GM12878 (cell line): ENCODE measurements around the gene ADCYAP1. TPM values are rescaled to one million over a fixed set of nuclear protein-coding genes. Genes with fewer than 3 reads are reported as not detected.

Experiments
- ATAC-seq: fragments of 200-7000 bp; cut with Tn5 transposase; 3 replicates; pipeline ENCODE4 v1.9.1; 2020; ENCODE audit warnings: mild to moderate bottlenecking, moderate library complexity
- BruUV-seq: library from RNA; stranded (reverse); fragments of 400-500 nt; replicated peaks from 2 replicates; lab custom pipeline; 2021; lab: Mats Ljungman, UMichigan
- CTCF ChIA-PET: fragments of 300-600 bp; sonication (Branson Sonifier 250); formaldehyde crosslinking; extraction: SDS; loops from one replicate; lab custom pipeline; 2021; ENCODE audit warnings: inconsistent platforms; lab: Yijun Ruan, JAX
- POLR2A ChIA-PET: fragments of 350-600 bp; formaldehyde crosslinking; extraction: SDS; loops from one replicate; lab custom pipeline; 2021; ENCODE audit warnings: inconsistent platforms; lab: Charles Lee
- RAD21 ChIA-PET: fragments of 300-600 bp; sonication (Branson Sonifier 250); formaldehyde crosslinking; loops from one replicate; lab custom pipeline; 2023; ENCODE audit warnings: antibody characterized with exemption; ENCODE audit not compliant: unreplicated experiment; lab: Charles Lee
- SMC1A ChIA-PET: fragments of 300-600 bp; sonication (Branson Sonifier 250); formaldehyde crosslinking; loops from one replicate; lab custom pipeline; 2023; ENCODE audit not compliant: unreplicated experiment, uncharacterized antibody; lab: Charles Lee
- DNase-seq: peaks from one replicate; pipeline ENCODE4 v3.0.0-alpha.2; 2011; ENCODE audit warnings: low read depth, low spot score
- FAIRE-seq: peaks from 3 replicates; lab custom pipeline; 2011; peaks lifted over from hg19 to GRCh38; lab: Jason Lieb, UNC
- H2AFZ ChIP-seq: 2 replicates; pipeline ENCODE4 v1.6.0; 2011; ENCODE audit warnings: low read depth, low read length, control low read depth; ENCODE audit not compliant: control insufficient read depth
- H3K27ac ChIP-seq: 2 replicates; pipeline ENCODE4 v1.5.1; 2011; ENCODE audit warnings: control low read depth; ENCODE audit not compliant: control insufficient read depth, insufficient read depth
- H3K27me3 ChIP-seq, 2 experiments: replicated peaks in 1 of 2; 2 replicates each; pipeline versions ENCODE4 v1.6.0 to v1.6.1; 2011; ENCODE audit warnings: low read length in 1 of 2; ENCODE audit not compliant: control insufficient read depth in 2 of 2, insufficient read depth in 2 of 2
- H3K36me3 ChIP-seq, 2 experiments: 2 replicates each; pipeline ENCODE4 v1.5.1; 2011; ENCODE audit warnings: low read length in 1 of 2; ENCODE audit not compliant: control insufficient read depth in 2 of 2, insufficient read depth in 2 of 2
- H3K4me1 ChIP-seq: 2 replicates; pipeline ENCODE4 v1.6.1; 2011; ENCODE audit warnings: mild to moderate bottlenecking, low read length, moderate library complexity, mixed read lengths; ENCODE audit not compliant: control insufficient read depth, insufficient read depth
- H3K4me2 ChIP-seq: 2 replicates; pipeline ENCODE4 v1.6.0; 2011; ENCODE audit warnings: control low read depth; ENCODE audit not compliant: control insufficient read depth, insufficient read depth
- H3K4me3 ChIP-seq: fragments of 200-600 bp; sonication (generic); 2 replicates; pipeline ENCODE4 v1.5.1; 2016
- H3K79me2 ChIP-seq: 2 replicates; pipeline ENCODE4 v1.6.0; 2011; ENCODE audit warnings: low read length; ENCODE audit not compliant: control insufficient read depth, insufficient read depth
- H3K9ac ChIP-seq: 2 replicates; pipeline ENCODE4 v1.8.0; 2011; ENCODE audit warnings: low read length, control low read depth, mixed read lengths; ENCODE audit not compliant: control insufficient read depth, insufficient read depth
- H3K9me3 ChIP-seq: replicated peaks from 3 replicates; pipeline ENCODE4 v1.5.1; 2011; ENCODE audit warnings: mild to moderate bottlenecking, low read length; ENCODE audit not compliant: control insufficient read depth, insufficient read depth
- H4K20me1 ChIP-seq: 2 replicates; pipeline ENCODE4 v1.6.0; 2011; ENCODE audit not compliant: control insufficient read depth, insufficient read depth
- CBFB ChIP-seq: IDR thresholded peaks from 2 replicates; pipeline ENCODE4 v1.6.1; 2016; ENCODE audit warnings: antibody characterized with exemption, low read depth
- HCFC1 ChIP-seq: fragments of 150-350 bp; IDR thresholded peaks from 2 replicates; pipeline ENCODE4 v1.6.1; 2014; ENCODE audit warnings: low read length
- NBN ChIP-seq: fragments of 450-650 bp; IDR thresholded peaks from 2 replicates; pipeline ENCODE4 v1.6.1; 2016
- PML ChIP-seq: IDR thresholded peaks from 2 replicates; pipeline ENCODE4 v1.6.1; 2012; ENCODE audit warnings: low read length, inconsistent platforms
- POLR2AphosphoS2 ChIP-seq: IDR thresholded peaks from 2 replicates; pipeline ENCODE4 v1.6.1; 2011; ENCODE audit warnings: low read depth, mild to moderate bottlenecking, low read length, improper control_type of control experiment, moderate library complexity
- SUPT20H ChIP-seq: IDR thresholded peaks from 2 replicates; pipeline ENCODE4 v1.6.1; 2011; ENCODE audit warnings: low read depth, mild to moderate bottlenecking, low read length, moderate library complexity, borderline replicate concordance; ENCODE audit not compliant: control insufficient read depth
- YY1 ChIP-seq: IDR thresholded peaks from 2 replicates; pipeline ENCODE4 v1.6.1; 2011; ENCODE audit warnings: low read depth, mild to moderate bottlenecking, low read length
- ZNF217 ChIP-seq: fragments of 450-650 bp; IDR thresholded peaks from 2 replicates; pipeline ENCODE4 v1.6.1; 2017; ENCODE audit warnings: antibody characterized with exemption, mild to moderate bottlenecking
- ZNF24 ChIP-seq: fragments of 450-650 bp; IDR thresholded peaks from 2 replicates; pipeline ENCODE4 v1.6.1; 2017; ENCODE audit warnings: antibody characterized with exemption, mild to moderate bottlenecking
- WGBS: methylation state at CpG from one replicate; pipeline ENCODE4 v1.1.6; 2016; ENCODE audit warnings: low lambda C conversion rate; ENCODE audit not compliant: insufficient replicate concordance, insufficient coverage; ENCODE audit errors: missing lambda C conversion rate; 5-methylcytosine and 5-hydroxymethylcytosine counted together
- in situ Hi-C: fragments of 300-500 bp; cut with MboI; formaldehyde crosslinking; loops from 9 replicates; pipeline ENCODE4 v1.14.3; 2018; ENCODE audit warnings: mixed read lengths
- intact Hi-C: fragments of 100-400 bp; cut with micrococcal nuclease; formaldehyde crosslinking; loops from one replicate; pipeline ENCODE4 v1.14.2; 2022; ENCODE audit not compliant: unreplicated experiment
- polyA plus RNA-seq, 11 experiments: library from polyadenylated mRNA; depleted of rRNA in 4 of 11; unstranded in 6 of 11; stranded (reverse) in 5 of 11; fragments of >200 nt; fragmentation: Nextera tagmentation in 4 of 11; fragmentation: Illumina TruSeq in 1 of 11; extraction: Ambion mirVana in 4 of 11; extraction: Trizol in 1 of 11; gene quantifications; 1 replicate in 1 of 11; 2 replicates in 10 of 11; pipeline versions ENCODE4 v1.2.1 to v1.2.3, GENCODE V29; 2011 to 2016; ENCODE audit warnings: inconsistent platforms in 2 of 11, missing spikeins in 2 of 11, low read depth in 1 of 11
- total RNA-seq, 4 experiments: library from RNA; depleted of rRNA in 3 of 4; stranded (reverse); fragments of >200 nt in 3 of 4; fragmentation: Illumina TruSeq in 1 of 4; extraction: Trizol in 1 of 4; gene quantifications; 2 replicates each; pipeline versions ENCODE4 v1.2.1 to v1.2.3, GENCODE V29; 2013 to 2021
- TF ChIP-seq, protein P1 (sequence below): IDR thresholded peaks from 2 replicates; pipeline ENCODE4 v1.6.1; 2011; ENCODE audit warnings: low read depth, low read length, improper control_type of control experiment, borderline replicate concordance
- TF ChIP-seq, protein P2 (sequence below): IDR thresholded peaks from 2 replicates; pipeline ENCODE4 v1.6.1; 2012; ENCODE audit warnings: low read depth, low read length, improper control_type of control experiment
- TF ChIP-seq, protein P3 (sequence below), 3 experiments: IDR thresholded peaks in 2 of 3; conservative IDR thresholded peaks in 1 of 3; 2 replicates each; pipeline ENCODE4 v1.5.1; 2011; ENCODE audit warnings: low read depth in 3 of 3, low read length in 3 of 3, mild to moderate bottlenecking in 3 of 3, control low read depth in 2 of 3, moderate library complexity in 2 of 3, inconsistent platforms in 1 of 3, mixed read lengths in 1 of 3; ENCODE audit not compliant: control insufficient read depth in 2 of 3, insufficient read depth in 1 of 3; ENCODE audit errors: extremely low read depth in 1 of 3

ADCYAP1 gene
- total and polyA plus RNA-seq, 10 of the 15 experiments (the other 5 are each of a cell fraction or from before 2014, with no cell fraction given), result 0.02 TPM; not detected in 9

DNA sequence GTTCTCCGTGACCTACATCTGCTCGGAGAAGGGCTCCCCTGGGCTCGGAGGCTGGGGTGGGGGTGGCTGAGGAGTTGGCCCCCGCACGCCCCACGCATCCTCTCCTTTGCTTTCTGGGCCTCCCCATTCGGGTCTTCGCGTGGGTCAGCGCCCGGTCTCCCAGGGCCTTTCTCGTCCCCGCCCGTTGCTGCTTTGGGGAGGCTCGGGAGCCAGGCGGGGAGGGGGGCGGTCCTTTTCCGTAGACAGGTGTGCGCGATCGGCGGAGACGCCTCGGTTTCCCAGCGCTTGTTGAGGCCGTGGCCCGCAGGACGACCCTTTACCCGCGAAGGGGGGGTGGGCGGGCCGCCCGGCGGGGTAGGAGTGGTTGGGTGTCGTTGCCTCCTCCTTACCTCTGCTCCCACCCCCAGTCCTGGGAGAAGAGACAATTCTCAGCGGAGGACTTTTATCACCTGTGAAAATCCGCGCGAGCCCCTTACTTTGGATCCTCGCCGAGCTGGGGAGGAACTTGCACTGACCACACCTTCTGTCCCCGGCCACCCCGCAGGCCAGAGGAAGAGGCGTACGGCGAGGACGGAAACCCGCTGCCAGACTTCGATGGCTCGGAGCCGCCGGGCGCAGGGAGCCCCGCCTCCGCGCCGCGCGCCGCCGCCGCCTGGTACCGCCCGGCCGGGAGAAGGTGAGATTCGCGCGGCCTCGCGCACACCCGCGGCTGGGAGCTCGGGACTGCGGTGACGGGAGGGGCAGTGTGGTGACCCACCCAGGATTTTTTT lies 2.6 kb downstream of the ADCYAP1 start:
- CTCF ChIA-PET, result no interaction called here
- WGBS, result 61% methylated on average over 36 of the region's 75 CpGs

DNA sequence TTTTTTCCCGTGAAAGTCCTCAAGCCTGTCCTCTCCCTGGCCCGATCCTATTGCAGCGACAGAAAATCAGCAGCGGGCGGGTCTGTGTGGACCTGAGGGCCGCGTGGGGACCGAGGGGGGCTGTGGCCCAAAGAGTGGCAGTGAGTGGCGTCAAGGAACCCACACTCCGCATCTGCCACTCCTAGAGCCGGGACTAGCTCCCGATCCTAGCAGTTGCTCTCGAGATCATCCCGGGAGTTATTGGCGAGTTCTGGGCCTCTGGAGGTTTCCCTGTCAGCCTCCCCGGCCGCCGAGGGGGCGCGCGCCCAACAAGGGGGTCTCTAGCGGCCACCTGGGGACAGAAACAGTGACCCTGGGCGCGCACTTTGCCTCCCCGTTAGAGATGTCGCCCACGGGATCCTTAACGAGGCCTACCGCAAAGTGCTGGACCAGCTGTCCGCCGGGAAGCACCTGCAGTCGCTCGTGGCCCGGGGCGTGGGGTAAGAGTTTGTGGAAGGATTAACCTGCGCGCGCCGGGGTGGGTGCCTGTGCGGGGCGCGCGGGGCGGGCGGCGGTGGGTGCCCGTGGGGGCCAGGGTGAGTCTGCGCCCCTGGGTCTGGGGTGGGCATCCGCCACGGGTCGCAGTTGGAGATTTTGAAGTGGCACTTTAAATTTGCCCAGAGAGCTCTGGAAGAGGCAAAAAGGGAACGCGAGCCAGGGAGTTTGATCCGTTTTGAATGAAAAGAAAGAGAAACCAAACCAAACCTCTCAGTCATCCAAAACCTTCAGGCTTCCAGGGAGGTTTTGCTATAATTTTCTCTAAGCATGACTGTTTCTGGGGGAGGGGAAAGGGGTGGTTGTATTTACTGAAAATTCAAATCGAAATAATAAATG lies 3.5 kb downstream of the ADCYAP1 start:
- no peaks in the 10 kb centered on the region for H3K4me1 ChIP-seq
- FAIRE-seq, result no peak
- no TSS peak for BruUV-seq
- peaks cover 2 to 9% of the 10 kb centered on the region in 2 experiments; a peak in 3 of 4 replicates for H3K27me3 ChIP-seq
- H3K4me3 ChIP-seq, result no peak overlapping the region
- WGBS, result 41% methylated on average over 55 of the region's 55 CpGs
- in situ Hi-C loops (loop anchor here (5.0 kb wide), 1 partner anchor 51 kb away; no protein-coding TSS in a partner anchor), intact Hi-C loops (no loop called here)
- ChIA-PET CTCF (no interaction called here), POLR2A (no interaction called here), RAD21 (no interaction called here), SMC1A (no interaction called here)
- no peaks in the 10 kb centered on the region; the same call in 2 of the 3 replicates for H3K9me3 ChIP-seq
- no peak for ATAC-seq
- no peaks in the 10 kb centered on the region for H3K36me3 ChIP-seq
- no peak overlapping the region; the same call in 1 of the 2 replicates for H3K4me2 ChIP-seq
- H3K79me2 ChIP-seq, result no peaks in the 10 kb centered on the region
- no peak overlapping the region for H3K9ac ChIP-seq
- no peak for DNase-seq
- no peaks in the 10 kb centered on the region for H4K20me1 ChIP-seq
- H2AFZ ChIP-seq, result no peak overlapping the region
- H3K27ac ChIP-seq, result no peak overlapping the region
- TF ChIP-seq ZNF217, result no peak
- TF ChIP-seq, protein P1, sequence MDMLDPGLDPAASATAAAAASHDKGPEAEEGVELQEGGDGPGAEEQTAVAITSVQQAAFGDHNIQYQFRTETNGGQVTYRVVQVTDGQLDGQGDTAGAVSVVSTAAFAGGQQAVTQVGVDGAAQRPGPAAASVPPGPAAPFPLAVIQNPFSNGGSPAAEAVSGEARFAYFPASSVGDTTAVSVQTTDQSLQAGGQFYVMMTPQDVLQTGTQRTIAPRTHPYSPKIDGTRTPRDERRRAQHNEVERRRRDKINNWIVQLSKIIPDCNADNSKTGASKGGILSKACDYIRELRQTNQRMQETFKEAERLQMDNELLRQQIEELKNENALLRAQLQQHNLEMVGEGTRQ, result no peak
- no peak for TF ChIP-seq HCFC1
- no peak for TF ChIP-seq NBN
- TF ChIP-seq, protein P2, sequence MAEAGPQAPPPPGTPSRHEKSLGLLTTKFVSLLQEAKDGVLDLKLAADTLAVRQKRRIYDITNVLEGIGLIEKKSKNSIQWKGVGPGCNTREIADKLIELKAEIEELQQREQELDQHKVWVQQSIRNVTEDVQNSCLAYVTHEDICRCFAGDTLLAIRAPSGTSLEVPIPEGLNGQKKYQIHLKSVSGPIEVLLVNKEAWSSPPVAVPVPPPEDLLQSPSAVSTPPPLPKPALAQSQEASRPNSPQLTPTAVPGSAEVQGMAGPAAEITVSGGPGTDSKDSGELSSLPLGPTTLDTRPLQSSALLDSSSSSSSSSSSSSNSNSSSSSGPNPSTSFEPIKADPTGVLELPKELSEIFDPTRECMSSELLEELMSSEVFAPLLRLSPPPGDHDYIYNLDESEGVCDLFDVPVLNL, result no peak
- TF ChIP-seq, protein P3, sequence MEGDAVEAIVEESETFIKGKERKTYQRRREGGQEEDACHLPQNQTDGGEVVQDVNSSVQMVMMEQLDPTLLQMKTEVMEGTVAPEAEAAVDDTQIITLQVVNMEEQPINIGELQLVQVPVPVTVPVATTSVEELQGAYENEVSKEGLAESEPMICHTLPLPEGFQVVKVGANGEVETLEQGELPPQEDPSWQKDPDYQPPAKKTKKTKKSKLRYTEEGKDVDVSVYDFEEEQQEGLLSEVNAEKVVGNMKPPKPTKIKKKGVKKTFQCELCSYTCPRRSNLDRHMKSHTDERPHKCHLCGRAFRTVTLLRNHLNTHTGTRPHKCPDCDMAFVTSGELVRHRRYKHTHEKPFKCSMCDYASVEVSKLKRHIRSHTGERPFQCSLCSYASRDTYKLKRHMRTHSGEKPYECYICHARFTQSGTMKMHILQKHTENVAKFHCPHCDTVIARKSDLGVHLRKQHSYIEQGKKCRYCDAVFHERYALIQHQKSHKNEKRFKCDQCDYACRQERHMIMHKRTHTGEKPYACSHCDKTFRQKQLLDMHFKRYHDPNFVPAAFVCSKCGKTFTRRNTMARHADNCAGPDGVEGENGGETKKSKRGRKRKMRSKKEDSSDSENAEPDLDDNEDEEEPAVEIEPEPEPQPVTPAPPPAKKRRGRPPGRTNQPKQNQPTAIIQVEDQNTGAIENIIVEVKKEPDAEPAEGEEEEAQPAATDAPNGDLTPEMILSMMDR (IDR thresholded peaks at IDR 0.05 in 2 of 3, conservative IDR thresholded peaks at IDR 0.05 in 1 of 3; ENCODE audit: control insufficient read depth in 2 of 3, extremely low read depth in 1 of 3, insufficient read depth in 1 of 3, low read depth in 3 of 3, low read length in 3 of 3), result no peak
- no peak for TF ChIP-seq PML

More for the DNA sequence above, 2.6 kb downstream of the ADCYAP1 start:
- ChIA-PET RAD21 (no interaction called here), POLR2A (no interaction called here), SMC1A (no interaction called here)
- Histone ChIP-seq H3K9ac (no peak overlapping the region), H3K27ac (no peak overlapping the region), H2AFZ (no peak overlapping the region), H3K4me2 (no peak overlapping the region), H3K27me3 (peaks cover 2 to 9% of the 10 kb centered on the region in 2 experiments; a peak in 3 of 4 replicates), H3K9me3 (no peaks in the 10 kb centered on the region; the same call in 2 of the 3 replicates), H3K4me3 (no peak overlapping the region), H3K36me3 (no peaks in the 10 kb centered on the region), H3K79me2 (no peaks in the 10 kb centered on the region), H3K4me1 (no peaks in the 10 kb centered on the region), H4K20me1 (no peaks in the 10 kb centered on the region)
- no peak for FAIRE-seq
- BruUV-seq, result no TSS peak
- no peak for DNase-seq
- in situ Hi-C loops, result loop anchor here (5.0 kb wide), 1 partner anchor 50 kb away; no protein-coding TSS in a partner anchor
- TF ChIP-seq YY1, result no peak
- no peak for TF ChIP-seq ZNF24
- no peak for TF ChIP-seq POLR2AphosphoS2
- no peak for TF ChIP-seq CBFB
- no peak for TF ChIP-seq SUPT20H
- ATAC-seq, result no peak
- intact Hi-C loops, result no loop called here
